IPS-11a (cell line): Measurements from ENCODE around the gene AWAT2.

Experiments used
- H3K4me3 ChIP-seq: one replicate; pipeline ENCODE4 v1.5.1; 2013; ENCODE audit warnings: low read depth, low read length, control low read depth

Gene AWAT2, protein sequence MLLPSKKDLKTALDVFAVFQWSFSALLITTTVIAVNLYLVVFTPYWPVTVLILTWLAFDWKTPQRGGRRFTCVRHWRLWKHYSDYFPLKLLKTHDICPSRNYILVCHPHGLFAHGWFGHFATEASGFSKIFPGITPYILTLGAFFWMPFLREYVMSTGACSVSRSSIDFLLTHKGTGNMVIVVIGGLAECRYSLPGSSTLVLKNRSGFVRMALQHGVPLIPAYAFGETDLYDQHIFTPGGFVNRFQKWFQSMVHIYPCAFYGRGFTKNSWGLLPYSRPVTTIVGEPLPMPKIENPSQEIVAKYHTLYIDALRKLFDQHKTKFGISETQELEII

DNA sequence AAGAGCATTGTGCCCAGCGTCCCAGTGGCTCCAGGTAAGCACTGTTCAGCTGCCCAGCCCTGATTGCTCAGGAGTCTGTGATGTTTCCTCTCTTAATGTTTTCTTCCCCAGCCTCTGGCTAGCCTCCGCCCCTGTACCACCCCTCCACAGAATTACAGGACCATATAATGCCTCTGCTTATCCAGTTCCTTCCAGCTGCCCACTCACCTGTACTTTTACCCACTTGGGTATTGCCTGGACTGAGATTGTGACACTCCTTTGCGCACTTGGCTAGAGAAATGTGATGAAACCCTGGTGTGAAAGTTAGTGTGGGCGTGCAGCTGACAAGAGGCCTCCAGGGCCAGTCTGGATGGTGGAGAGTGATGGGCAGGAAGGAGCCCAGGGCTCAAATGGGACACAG lies at the start of gene AWAT2:
Gene AWAT2, minus strand, starts transcription at position 14 of the 400 bp plus-strand sequence. Its CDS starts 6 bp downstream, at position 8.
- H3K4me3 ChIP-seq, result no peak within 1 kb of the TSS

DNA sequence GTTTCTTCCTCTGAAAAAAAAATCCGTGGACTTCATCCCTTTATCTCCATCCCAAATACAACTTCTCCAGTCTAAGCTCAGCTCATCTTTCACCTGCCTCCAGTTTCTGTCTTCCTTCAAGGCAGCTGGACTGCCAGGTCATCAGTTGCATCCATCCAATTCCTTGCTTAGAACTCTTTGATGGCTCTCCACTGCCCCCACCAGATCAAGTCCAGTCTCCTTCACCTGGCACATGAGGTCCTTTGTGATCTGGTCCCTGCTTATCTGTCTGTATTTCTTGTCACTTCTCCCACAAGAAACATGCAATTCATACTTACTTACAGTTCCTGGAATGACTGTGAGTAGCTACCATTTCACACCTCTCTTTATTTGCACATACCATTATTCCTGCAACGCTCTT lies 46.3 kb upstream of the AWAT2 start:
- no peak overlapping the region for H3K4me3 ChIP-seq

DNA sequence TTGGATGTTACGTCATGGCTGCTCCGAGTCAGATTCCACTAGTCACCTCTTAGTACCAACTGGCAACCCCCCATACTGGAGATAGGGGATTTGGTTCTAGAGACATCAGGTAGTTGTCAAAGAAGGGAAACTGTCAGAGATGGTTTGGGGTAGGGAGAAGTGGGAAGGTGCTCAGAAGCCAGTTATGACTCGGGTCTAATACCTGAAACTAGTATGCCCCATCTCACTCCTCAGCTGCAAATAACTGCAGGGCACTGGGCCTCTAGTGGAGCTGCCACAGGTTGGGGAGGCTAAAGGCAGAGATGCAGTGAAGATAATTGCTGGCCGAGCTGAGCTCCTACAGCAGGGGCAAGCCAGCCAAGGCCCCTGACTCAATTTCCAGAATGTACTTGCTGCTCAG lies 42.5 kb upstream of the AWAT2 start:
- no peak overlapping the region for H3K4me3 ChIP-seq

DNA sequence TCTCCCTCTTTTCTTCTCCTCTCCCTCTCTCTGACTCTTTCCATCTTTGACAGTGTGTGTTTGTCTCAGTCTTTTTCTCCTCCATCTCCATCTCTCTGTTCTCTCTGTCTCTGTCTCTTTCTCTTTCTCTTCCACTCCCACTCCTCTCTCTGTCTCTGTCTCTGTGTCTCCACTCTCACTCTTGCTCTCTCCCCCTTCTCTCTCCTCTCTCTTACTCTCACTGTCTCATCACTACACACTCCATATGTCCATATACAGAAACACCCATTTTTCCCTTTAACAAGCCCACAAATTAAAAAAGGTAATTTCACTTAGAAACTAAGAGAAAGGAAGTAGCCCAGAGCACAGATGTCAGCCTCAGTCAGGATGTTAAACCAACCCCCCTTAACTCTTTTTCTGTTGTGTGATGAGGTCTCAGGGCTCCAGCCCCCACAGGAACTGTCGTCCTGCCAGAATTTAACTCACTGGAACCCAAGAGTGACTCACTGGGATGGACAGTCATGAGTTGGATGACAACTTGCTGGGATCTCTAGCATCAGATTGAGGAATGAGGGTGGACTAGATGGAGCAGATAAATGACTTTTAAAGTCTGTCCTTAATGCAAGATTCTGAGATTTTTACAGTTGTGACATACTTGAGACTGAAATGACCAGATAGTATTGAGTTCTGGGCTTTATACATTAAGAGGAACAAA lies 40.0 kb upstream of the AWAT2 start:
- no peak overlapping the region for H3K4me3 ChIP-seq

DNA sequence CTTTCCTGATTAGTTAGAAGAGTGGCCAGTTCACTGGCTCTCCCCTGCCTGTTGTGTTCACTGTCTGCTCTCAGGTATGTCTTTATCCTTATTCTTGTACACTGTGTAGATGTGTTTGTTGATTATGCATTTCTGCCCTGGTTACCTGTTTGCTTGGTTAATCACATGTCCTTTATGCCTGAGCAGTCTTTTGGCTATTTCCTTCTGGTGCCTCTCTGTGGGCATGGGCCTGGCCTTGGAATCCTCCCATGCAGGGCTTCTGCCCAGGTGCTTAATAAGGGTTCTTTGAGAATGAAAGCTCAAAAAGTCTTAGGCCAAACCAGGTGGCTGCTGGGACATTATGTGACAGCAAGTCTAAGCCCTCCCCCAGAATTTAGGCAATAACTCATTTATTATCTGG lies 39.0 kb upstream of the AWAT2 start:
- no peak overlapping the region for H3K4me3 ChIP-seq

DNA sequence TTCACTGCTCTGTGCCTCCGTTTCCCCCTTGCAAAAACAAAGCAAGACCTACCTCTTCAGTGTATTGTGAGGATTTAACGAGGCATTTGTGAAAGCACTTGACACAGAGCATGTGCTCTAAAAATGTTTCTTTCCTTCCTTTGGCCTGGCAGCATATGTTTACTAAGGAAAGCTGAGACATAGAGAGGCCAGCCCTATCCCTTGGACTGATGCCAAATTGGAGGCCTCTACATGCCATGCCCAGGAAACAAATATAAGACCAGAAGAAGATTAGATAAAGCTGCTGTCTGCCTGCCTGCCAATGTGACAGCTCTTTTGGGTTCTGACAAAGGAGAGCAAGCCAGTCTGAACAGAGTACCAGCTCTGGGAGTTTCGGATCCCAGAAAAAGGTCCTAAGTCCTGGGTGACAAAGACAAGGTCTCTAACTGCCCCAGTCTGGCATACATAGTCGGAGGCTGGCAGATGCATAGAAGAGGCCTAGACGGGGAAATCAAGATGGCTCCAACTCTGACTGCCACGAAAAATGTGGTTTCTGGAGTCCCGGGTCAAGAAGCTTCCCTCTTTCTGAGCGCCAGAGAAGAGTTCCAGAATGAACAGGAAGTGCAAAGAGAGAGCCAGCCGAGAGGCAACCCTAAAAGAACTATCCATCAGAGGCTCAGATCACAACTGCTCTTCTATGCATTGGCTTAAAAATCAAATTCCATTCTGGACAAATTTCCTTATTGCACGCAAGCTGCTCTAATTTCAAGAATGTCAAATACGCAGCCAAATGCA lies 38.3 kb upstream of the AWAT2 start:
- H3K4me3 ChIP-seq, result no peak overlapping the region

DNA sequence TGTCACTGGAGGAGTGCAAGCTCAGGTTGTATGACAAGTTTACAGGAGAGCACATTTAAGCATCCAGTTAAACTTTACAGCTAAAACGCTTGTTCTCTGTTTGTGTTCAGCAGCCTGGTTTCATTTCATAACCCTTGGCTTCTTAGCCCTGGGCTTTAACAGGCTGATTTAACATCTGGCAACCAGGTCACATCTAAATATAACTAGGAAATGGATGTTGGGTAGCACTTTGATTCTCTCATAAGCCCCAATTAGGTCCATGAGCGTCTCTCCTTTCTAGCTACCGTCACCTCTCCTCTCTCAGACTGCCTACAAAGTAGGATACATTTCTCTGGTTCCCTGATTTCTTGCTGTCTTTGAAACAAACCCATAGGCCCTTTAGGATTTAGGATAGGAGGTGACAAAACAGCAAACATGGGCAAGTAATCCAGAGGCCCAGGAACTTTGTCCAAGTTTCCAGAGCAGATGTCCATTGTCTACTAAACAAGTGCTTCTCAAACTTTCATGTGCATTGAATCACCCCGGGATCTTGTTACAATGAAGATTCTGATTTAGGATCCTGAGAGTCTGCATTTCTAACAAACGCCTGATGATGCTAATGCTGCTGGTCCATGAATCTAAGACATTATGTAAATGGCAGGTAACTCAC lies 35.0 kb upstream of the AWAT2 start:
- H3K4me3 ChIP-seq, result no peak overlapping the region

DNA sequence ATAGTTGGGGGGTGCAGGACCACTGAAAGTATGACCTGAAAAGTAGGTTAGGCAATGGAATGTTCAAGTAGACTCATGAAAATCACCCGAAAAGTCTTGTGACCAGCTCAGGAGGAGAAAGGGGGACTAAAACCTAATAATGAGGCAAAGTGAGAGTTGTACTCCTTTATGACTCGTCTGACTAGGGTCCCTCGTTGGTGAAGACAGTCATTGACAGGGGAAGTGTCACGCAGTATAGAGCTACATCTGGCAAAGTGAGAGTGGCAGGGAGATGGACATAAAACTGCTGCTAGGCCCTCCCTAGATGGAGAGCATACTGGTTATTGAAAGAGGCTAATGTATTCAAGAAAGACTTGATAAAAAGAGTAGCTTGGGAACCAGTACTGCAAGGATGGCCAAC lies 33.0 kb upstream of the AWAT2 start:
- H3K4me3 ChIP-seq, result no peak overlapping the region

DNA sequence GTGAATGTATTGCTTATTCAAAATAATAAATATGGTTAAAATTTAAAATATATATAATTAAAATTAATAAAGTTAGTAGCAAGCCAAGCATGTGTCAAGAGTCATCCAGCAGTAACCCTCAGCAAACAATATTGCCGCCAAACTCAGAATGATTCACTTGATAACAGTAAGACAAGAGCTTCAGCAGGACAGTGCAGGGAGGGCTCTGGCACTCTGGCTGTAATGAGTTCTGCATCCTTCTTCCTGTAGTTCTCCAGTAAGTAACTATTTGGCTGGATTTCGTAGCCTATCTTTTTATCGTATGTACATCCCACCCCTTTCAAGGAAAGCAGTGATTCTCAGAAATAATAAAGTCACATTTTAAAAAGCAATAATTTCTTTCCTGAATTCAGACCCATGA lies 30.1 kb upstream of the AWAT2 start:
- H3K4me3 ChIP-seq, result no peak overlapping the region

DNA sequence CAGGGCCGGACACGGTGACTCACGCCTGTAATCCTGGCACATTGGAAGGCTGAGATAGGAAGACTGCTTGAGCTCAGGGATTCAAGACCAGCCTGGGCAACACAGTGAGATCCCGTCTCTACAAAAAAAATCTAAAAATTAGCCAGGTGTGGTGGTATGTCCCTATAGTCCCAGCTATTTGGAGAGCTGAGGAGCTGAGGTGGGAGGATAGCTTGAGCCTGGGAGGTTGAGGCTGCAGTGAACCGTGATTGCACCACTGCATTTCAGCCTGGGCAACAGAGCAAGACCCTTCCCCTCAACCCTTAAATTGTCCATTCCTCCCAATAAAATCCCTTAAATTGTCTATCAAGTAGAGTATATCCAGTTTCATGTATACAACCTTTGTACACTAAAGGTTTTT lies 29.6 kb upstream of the AWAT2 start:
- no peak overlapping the region for H3K4me3 ChIP-seq

DNA sequence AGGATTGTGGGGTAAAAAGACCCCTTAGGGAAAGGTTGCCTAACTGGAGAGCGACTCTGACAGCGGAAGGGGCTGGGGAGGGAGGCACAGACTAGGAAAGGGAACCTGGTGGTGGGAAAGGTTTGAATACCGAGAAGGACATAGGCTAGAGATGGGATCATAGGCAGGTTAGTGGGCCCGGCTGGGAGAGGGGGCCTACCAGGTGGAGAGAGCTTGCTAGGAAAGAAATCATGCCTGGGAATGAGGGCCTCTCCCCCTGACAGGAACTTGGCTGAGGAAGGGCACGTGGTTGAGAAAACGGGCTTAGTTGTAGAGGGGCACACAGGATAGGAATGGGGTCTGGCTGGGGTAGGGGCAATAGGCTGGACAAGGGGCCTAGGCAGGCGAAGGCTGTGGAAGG lies 16.9 kb upstream of the AWAT2 start:
- H3K4me3 ChIP-seq, result no peak overlapping the region

DNA sequence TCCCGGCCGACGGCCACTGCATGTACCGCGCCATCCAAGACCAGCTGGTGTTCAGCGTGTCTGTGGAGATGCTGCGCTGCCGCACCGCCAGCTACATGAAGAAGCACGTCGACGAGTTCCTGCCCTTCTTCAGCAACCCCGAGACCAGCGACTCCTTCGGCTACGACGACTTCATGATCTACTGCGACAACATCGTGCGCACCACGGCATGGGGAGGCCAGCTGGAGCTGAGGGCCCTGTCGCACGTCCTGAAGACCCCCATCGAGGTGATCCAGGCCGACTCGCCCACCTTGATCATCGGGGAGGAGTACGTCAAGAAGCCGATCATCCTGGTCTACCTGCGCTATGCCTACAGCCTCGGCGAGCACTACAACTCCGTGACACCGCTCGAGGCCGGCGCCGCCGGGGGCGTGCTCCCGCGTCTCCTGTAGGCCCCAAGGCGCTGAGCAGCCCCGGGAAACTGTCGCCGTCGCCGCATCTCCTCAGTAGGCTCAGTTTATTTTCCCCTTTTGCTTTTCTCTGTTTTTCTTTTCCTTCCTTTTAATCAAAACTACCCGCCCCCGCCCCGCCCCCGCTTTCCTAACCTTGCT lies 13.3 kb upstream of the AWAT2 start:
- H3K4me3 ChIP-seq, result no peak overlapping the region

DNA sequence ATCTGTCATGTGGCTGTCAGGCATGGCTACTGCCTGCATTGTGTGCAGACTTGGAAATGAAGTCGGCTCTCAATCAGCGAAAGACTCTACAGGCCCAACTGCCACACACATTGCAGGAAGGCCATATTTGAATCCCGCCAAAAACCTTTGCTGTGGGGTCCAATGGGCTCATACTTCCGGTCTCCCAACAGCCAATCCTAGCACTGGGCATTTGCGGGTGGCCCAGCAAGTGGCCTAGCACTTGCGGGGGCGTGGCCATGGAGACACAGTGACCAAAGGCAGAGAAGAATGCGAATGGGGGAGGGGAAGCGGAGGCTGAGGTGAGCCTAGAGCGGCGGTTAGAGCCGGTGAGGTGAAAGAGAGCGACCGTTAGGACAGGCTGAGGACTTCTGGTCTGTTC lies 12.3 kb upstream of the AWAT2 start, which contains the start of gene OTUD6A:
Gene OTUD6A, plus strand, starts transcription at position 382 of the 400 bp plus-strand sequence. CDS start 68 bp downstream, outside the sequence.
- H3K4me3 ChIP-seq, result no peak within 1 kb of the TSS

DNA sequence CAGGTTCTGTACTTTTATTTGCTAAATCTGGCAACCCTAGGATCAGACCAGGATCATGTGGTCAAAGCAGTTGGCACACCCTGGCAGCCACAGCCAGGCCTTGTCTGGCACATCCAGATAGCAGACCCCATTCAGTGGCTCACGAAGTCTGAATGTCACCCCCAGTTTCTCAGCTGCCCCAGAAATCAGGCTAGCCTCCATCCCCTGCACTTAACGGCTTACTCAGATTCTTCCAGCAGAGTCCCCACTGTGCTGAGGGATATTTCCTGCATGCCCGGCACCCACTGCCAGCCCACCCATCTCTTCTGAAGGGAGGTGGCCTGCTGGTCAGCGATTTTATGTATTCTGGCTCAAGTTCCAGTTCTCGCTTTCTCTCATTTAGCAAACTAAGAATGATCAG lies 4.7 kb upstream of the AWAT2 start:
- no peak overlapping the region for H3K4me3 ChIP-seq

DNA sequence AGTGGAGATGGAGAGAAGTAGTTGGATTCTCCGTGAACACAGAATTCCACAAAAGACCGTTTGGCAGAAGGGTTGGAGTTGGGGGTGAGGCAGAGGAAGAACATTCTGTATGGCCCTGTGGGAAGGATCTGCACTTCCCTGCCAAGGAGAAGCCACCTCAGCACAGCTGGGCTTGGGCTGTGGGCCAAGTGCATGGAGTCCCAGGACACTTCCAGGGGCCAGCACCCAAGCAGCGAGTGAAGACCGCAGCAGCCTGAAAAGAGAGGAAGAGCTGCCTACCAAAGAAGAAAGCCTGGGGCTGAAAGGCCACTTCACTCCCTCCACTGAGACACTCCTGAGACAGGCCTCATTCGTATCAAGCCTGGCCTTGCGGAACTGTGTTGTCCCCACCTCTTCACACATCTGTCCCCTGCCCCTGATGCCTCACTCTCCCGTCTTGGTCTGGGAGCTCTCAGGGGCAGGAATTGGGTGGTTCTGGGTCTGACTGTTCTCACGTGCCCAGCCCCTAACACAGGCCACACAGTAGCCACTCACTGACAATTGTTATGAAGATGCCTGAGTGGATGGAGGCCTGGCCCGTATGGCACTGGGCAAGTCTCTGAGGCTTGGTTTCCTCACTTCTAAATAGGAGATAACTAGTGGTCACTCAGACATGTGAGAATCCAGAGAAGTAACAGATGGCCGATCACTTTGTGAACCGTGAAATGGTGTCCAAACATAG lies 3.3 kb upstream of the AWAT2 start:
- H3K4me3 ChIP-seq, result no peak overlapping the region

DNA sequence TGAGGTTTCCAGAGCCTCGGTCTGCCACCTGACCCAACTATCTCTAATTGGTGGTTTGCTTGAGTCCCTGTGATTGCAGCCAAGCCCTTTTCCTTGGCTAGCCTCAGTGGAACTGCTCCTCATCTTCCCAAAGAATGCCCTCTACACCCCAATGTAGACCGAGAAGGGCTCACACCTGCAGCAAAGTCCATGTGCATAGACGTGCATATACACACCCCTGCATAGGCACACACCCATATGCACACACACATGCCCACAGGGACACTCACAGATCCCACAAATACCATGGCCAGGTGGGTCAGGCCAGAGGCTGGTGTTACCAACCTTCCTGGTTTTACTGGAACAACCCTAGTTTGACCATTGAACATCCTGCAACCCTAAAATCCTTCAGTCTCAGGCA lies 332 bp downstream of the AWAT2 start:
- H3K4me3 ChIP-seq, result no peak overlapping the region

DNA sequence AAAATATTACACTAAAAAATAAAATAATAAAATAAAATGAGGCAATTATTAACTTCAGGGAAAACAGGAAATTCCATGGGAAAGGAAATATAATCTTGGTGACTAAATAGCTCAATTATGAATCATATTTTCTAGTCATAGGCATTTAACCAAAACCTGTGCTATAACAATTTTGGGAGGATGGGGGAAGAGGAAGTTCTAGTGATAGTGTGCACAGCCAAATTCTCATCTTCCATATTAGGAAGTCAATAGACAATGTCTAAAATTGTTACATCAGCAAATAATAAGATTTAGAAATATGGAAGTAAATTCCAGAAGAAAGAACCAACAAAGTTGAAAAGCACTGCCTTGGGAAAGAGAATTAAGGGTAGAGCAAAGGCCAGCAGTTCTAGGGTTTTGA lies 2.8 kb downstream of the AWAT2 start:
- no peak overlapping the region for H3K4me3 ChIP-seq

DNA sequence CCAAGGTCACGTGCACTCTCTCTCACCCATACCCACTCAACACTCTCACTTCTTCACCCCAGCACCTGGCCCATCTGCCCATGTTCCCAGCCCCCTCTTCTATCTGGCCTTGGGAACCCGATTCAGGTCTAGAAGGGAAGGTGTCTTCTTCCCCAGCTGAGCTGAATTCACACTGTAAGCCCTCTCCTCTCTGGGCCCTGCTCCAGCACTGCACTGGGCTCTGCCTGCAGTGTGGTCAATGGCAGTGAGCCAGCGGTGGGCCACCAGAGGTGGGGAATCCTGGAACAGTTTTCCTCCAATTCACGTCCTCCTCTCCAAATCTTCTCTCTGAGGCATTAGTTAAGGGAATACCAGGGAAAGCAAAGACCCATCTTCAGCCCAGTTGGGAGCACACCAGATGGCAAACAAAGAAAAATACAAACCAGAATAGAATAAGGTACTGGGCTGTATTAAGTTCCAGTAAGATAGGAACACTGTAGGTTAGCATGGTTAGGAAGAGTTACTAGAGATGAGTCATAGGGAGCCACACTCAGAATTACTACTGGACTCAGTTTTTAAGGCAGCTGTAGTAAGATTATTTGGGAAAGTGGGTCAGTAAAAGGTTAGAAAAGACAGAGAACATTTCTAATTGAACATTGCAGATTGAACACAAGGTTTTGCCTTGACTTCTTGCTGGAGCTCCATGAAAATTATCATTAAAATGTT lies 5.0 kb downstream of the AWAT2 start:
- no peak overlapping the region for H3K4me3 ChIP-seq

DNA sequence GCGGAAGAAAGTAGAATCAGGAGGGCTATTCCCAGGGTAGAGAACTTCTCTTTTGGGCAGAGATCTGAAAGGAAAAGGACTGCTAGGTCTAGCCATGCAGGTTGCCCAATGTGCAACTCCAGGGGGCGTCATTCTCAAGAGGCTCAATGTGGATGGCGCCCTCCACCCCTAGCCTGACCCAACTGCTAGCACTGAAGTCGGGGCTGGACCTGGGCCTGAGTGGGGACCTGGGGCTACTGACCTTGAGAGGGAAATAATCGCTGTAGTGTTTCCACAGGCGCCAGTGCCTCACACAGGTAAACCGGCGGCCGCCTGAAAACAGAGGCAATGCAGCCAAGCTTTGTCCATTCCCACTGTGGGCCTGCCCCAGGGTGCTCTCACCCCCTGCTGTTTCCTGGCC lies 6.1 kb downstream of the AWAT2 start:
- no peak overlapping the region for H3K4me3 ChIP-seq
